Neutrophil (primary cell): ENCODE results near the gene AP4S1.

ENCODE experiments used
- H3K27ac ChIP-seq: fragments of 200-600 bp; sonication (generic); 2 replicates; pipeline ENCODE4 v1.5.1; 2016; ENCODE audit warnings: mild to moderate bottlenecking, moderate library complexity
- H3K27me3 ChIP-seq: fragments of 200-600 bp; sonication (generic); 2 replicates; pipeline ENCODE4 v1.6.0; 2016; ENCODE audit warnings: mild to moderate bottlenecking
- H3K36me3 ChIP-seq: fragments of 200-600 bp; sonication (generic); 2 replicates; pipeline ENCODE4 v1.5.1; 2017
- H3K4me1 ChIP-seq, 2 experiments: fragments of 200-600 bp in 1 of 2; sonication (generic) in 1 of 2; 1 replicate in 1 of 2; 2 replicates in 1 of 2; pipeline versions ENCODE4 v1.5.1 to v1.6.1; 2013 to 2016; ENCODE audit warnings: low read depth in 1 of 2, low read length in 1 of 2, mild to moderate bottlenecking in 1 of 2, moderate library complexity in 1 of 2; ENCODE audit not compliant: control insufficient read depth in 1 of 2, insufficient read depth in 1 of 2
- H3K4me3 ChIP-seq, 2 experiments: fragments of 200-600 bp in 1 of 2; sonication (generic) in 1 of 2; 1 replicate in 1 of 2; 2 replicates in 1 of 2; pipeline ENCODE4 v1.5.1; 2013 to 2016; ENCODE audit warnings: low read depth in 1 of 2, low read length in 1 of 2, mild to moderate bottlenecking in 1 of 2, moderate library complexity in 1 of 2
- H3K9me3 ChIP-seq: fragments of 200-600 bp; sonication (generic); 2 replicates; pipeline ENCODE4 v1.5.1; 2016
- CTCF ChIP-seq: fragments of 200-600 bp; sonication (generic); IDR thresholded peaks from 2 replicates; pipeline ENCODE4 v1.5.1; 2016; ENCODE audit warnings: antibody characterized with exemption

The AP4S1 gene

DNA sequence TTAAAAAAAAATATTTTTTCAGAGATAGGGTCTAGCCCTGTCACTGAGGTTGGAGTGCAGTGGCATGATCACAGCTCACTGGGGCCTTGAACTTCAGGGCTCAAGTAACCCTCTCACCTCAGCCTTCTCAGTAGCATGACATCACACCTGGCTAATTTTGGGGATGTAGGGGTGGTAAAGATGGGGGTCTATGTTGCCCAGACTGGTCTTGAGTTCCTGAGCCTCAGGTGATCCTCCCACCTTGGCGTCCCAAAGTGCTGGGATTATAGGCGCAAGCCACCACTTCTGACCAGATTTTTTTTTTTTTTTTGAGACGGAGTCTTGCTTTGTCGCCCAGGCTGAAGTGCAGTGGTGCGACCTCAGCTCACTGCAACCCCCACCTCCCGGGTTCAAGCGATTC, 101.2 kb downstream of the AP4S1 start:
- Histone ChIP-seq H3K4me3 (no peak overlapping the region), H3K36me3 (peaks cover 55% of the 10 kb centered on the region), H3K27me3 (no peaks in the 10 kb centered on the region), H3K9me3 (no peaks in the 10 kb centered on the region), H3K4me1 (peaks cover 3 to 13% of the 10 kb centered on the region in 2 experiments), H3K27ac (no peak overlapping the region)
- TF ChIP-seq CTCF: no peak

- Histone ChIP-seq H3K4me3 (no peak overlapping the region), H3K4me1 (peaks cover 3 to 13% of the 10 kb centered on the region in 2 experiments), H3K27me3 (no peaks in the 10 kb centered on the region), H3K27ac (peak overlapping the region; percentile 62), H3K36me3 (peaks cover 55% of the 10 kb centered on the region), H3K9me3 (no peaks in the 10 kb centered on the region)
- no peak for TF ChIP-seq CTCF
Observed at GRCh38 chr14:31127690-31128089, 102.2 kb downstream of the AP4S1 start.

DNA sequence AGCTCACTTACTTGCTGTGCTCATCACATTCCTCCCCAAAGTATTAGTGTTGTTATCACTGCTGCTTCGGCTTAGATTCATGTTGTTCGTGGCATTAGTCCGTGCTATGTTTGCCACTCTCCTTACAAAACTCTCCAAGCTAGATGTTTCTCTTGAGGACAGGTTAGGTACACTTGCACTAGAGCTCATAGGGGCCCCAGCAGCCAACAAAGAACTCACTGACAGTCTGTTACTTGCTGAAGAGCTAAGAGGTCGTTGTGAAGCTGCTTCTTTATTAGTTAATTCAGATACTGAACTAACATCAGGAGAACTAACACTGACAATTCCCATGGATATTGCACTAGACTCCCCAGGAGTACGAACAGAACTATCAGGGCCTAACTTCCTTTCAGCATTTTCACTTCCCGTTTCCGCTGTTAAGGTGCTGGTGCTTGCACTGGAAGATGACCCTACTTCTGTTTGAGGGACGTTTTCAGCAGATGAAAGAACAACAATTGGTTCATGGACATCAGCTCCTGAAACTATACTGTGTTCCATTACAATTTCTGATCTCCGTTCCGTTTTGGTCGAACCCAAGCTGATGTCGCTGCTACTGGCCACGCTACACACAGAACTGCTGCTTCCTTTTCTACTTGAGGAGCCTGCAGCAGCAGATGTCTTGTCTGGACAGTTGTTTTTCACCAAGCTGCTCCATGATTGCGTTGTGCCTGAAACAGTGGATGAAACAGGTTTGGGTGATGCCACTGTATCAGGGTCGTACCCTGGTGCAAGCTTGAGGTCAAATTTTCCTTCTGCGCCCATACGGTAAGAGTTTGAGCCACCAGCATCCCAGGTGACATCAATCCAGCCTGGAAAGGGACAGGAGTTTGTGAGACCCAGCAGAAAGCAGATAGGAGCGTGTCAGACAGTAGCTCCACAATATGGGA, 103.4 kb downstream of the AP4S1 start:
- peak overlapping the region; percentile 62 for H3K27ac ChIP-seq
- no peaks in the 10 kb centered on the region for H3K9me3 ChIP-seq
- peaks cover 62% of the 10 kb centered on the region for H3K36me3 ChIP-seq
- no peaks in the 10 kb centered on the region for H3K27me3 ChIP-seq
- TF ChIP-seq CTCF: no peak
- no peak overlapping the region for H3K4me3 ChIP-seq
- peaks cover 3 to 13% of the 10 kb centered on the region in 2 experiments for H3K4me1 ChIP-seq

DNA sequence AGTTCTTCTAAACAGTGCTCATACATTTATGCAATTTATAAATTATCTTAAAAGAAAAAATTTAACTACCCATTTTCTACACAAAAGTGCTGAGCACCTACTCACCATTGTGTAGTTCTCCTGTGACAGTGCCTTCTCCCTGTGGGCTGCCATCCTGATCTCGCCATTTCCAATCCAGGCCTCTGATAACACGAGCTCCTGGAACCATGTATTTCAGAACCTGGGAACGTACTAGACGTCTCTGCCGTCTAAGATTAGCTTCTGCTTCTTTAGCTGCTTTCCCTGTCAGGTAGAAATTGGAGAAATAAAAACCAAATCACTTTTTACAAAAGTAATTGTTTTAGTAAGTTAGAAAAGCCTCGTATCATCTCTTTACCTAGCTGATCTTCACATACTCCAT, 107.7 kb downstream of the AP4S1 start:
- H3K4me1 ChIP-seq: peaks cover 0 to 6% of the 10 kb centered on the region in 2 experiments
- no peak overlapping the region for H3K4me3 ChIP-seq
- H3K9me3 ChIP-seq: no peaks in the 10 kb centered on the region
- peaks cover 79% of the 10 kb centered on the region for H3K36me3 ChIP-seq
- H3K27ac ChIP-seq: no peak overlapping the region
- TF ChIP-seq CTCF: no peak
- H3K27me3 ChIP-seq: no peaks in the 10 kb centered on the region

DNA sequence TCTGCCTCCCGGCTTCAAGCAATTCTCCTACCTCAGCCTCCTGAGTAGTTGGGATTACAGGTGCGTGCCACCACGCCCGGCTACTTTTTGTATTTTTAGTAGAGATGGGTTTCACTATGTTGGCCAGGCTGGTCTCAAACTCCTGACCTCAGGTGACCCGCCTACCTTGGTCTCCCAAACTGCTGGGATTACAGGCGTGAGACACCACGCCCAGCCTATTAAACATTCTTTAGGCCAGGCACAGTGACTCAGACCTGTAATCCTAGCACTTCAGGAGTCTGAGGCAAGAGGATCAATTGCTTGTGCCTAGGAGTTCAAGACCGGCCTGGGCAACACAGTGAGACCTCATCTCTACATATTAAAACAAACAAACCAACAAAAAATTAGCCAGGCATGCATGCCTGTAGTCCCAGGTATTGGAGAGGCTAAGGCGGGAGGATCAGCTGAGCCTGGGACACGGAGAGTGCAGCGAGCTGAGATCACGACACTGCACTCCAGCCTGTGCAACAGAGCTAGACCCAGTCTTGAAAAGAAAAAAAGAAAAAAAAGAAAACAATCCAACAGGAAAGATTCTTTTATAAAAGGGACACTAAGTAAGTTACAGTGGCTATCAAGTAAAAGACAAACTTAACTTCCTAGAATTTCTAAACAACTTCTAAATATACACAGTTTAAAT, 111.9 kb downstream of the AP4S1 start:
- no peak for TF ChIP-seq CTCF
- no peaks in the 10 kb centered on the region for H3K27me3 ChIP-seq
- no peaks in the 10 kb centered on the region for H3K9me3 ChIP-seq
- H3K4me3 ChIP-seq: no peak overlapping the region
- H3K36me3 ChIP-seq: peaks cover 94% of the 10 kb centered on the region
- H3K4me1 ChIP-seq: no peaks in the 10 kb centered on the region
- H3K27ac ChIP-seq: no peak overlapping the region
